G401 (cell line): ENCODE data around the gene HBS1L. TPM values are rescaled to one million over a fixed set of nuclear protein-coding genes. Genes with fewer than 3 reads are reported as not detected.

Experiments
- DNase-seq: peaks from one replicate; pipeline ENCODE4 v3.0.0-alpha.2; 2015; ENCODE audit warnings: low spot score
- in situ Hi-C: cut with HindIII; loops from 2 replicates; pipeline ENCODE4 v1.10.0; 2016; ENCODE audit warnings: low sequenced_read_pairs, mixed read lengths
- total RNA-seq: library from RNA; depleted of rRNA; stranded (reverse); fragments of >200 nt; shearing (Covaris generic); gene quantifications from 2 replicates; pipeline ENCODE4 v1.2.3, GENCODE V29; 2014

The HBS1L gene
- total RNA-seq, 1 experiment from 2014 or later = 137 TPM

- in situ Hi-C loops = no loop called here
- DNase-seq = no peak
Measured at GRCh38 chr6:135008941-135009290, 45.7 kb downstream of the HBS1L start.

DNA sequence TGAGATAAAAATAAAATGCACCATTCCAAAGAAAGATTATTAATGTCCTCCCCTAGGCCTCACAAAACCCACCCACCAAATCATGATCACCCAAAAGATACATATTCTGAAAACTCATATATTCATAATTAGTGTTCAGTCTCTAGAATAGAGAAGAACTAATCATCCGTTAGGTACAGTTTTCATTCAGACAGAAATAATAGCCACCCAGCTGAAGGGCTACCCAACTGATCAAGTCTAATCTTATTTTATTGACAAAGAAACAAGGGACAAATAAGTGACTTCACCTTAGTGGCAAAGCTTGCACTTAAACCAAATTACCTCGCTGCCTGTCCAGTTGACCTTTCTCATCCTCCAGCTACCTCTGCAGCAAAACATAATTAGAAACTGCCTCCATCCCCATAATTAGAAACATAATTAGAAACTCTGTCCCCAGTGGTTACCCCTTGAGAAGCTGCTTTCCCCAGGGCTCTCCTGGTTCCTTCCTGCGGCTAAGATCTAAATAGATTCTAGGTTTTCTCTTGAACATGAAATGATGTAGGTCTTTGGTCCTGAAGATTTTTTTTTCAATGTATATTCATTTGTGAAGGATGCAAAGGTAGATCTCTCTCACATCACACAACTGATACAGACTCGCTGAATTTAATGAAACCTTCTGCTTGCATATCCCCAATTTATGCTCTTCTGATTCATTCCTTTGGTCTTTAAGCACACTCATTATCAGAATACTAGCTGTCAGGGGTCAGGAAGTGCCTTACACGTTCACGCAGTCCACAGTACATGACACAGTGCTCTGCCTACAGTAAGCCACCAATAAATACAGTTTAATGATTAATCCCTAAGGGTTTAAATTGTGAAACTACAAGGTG, 46.3 kb downstream of the HBS1L start:
- no peak for DNase-seq
- in situ Hi-C loops = no loop called here

GRCh38 chr6:135006386-135006914, 48.2 kb downstream of the HBS1L start:
- DNase-seq = no peak
- in situ Hi-C loops = no loop called here

GRCh38 chr6:135004399-135004798, 50.2 kb downstream of the HBS1L start:
- in situ Hi-C loops = no loop called here
- DNase-seq = no peak

GRCh38 chr6:135002974-135003703, 51.5 kb downstream of the HBS1L start:
- in situ Hi-C loops = no loop called here
- DNase-seq = no peak

GRCh38 chr6:135002229-135002844, 52.3 kb downstream of the HBS1L start:
- in situ Hi-C loops = no loop called here
- DNase-seq = peak; percentile 15

DNA sequence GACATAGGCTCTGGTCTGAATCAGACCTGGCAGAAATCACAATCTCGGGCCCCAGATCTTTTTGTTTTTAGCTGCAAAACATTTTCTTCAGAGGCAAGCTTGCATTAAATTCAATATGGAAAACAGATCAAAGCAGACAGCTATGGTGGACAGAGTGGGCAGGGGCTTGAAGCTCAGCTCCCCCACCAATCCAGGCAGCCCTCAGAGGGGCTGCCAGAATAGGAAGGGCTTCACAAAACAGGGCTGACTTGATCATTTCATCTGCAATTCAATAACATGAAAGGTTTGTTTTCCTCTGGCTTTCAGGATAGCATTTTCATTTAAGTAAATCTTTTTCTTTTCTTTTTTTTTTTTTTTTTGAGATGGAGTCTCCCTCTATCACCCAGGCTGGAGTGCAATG, 55.5 kb downstream of the HBS1L start:
- in situ Hi-C loops = no loop called here
- DNase-seq = no peak

GRCh38 chr6:134997133-134997995, 57.3 kb downstream of the HBS1L start:
- in situ Hi-C loops = no loop called here
- no peak for DNase-seq

DNA sequence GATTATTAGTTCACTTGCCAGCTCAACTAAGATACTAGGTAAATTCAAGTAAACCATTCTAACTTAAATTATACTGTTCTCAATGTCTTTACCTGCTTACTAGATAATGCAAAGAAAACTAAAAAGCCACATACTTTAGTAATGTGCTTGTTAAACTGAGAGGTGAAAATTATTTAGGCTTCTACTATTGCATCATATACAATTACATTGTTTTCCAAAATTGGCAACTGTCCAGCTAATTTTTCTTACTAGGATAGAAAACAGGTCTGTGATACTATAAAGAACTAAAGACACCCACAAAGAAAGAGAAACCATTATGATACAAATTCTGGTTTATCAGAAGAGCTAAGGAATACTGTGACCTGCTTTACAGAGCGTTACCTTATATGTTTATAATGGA, 59.1 kb downstream of the HBS1L start:
- no peak for DNase-seq
- in situ Hi-C loops = no loop called here

- in situ Hi-C loops = no loop called here
Measured at GRCh38 chr6:134994431-134994830, 60.2 kb downstream of the HBS1L start.

DNA sequence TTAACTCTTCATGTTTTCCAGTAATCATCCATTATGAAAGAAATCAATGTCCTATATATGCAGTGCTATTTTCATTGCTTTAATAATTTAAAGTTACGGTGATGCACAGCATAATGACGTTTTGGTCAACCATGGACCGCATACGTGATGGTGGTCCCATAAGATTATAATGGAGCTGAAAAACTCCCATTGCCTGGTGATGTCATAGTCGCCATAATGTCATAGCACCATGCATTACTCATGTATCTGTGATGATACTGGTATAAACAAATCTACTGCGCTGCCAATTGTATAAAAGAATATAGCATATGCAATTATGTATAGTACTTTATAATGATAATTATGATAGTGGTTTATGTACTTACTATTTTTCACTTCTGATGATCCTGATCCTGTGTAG, 62.5 kb downstream of the HBS1L start:
- in situ Hi-C loops = no loop called here
- DNase-seq = no peak

More at GRCh38 chr6:134994431-134994830, 60.2 kb downstream of the HBS1L start:
- no peak for DNase-seq

- no peak for DNase-seq
- in situ Hi-C loops = no loop called here
Measured at GRCh38 chr6:134990262-134990661, 64.4 kb downstream of the HBS1L start.

- in situ Hi-C loops = no loop called here
- no peak for DNase-seq
Measured at GRCh38 chr6:134984821-134985220, 69.8 kb downstream of the HBS1L start.

DNA sequence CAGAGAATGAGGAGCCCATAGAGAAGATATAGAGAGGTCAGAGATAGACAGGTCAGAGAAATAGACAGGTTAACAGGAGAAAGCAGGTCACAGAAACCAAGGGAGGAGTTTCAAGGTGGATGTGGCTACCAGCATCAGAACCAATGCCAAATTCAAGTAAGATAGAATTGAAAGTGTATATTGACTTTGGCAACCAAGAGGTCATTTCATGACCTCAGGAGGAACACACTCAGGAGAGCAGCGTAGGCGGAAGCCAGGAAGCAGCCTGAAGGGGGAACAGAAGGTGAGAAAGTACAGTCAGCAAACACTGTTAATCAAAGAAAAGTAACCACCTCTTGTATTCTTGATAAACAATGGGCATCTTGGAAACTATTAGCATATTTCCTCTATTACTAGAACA, 70.8 kb downstream of the HBS1L start:
- no peak for DNase-seq
- in situ Hi-C loops = no loop called here

DNA sequence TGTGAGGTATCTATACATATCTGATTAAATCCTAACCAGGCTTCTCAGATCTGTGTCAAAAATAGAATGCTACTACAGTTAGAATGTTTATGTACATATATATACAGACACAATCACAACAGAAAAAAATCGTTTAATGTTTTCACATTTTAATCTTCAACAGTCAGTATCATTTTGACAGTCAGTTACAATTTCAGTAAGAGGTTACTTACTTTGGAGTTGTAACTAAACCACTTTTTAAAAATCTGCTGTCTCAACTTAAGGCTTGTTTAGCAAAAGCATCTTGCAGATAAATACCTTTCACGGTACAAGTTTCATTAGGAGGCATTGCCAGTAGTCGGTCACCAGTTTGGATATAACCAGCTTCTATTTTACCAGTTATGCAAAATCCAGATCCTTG, 72.5 kb downstream of the HBS1L start:
- in situ Hi-C loops = no loop called here

DNA sequence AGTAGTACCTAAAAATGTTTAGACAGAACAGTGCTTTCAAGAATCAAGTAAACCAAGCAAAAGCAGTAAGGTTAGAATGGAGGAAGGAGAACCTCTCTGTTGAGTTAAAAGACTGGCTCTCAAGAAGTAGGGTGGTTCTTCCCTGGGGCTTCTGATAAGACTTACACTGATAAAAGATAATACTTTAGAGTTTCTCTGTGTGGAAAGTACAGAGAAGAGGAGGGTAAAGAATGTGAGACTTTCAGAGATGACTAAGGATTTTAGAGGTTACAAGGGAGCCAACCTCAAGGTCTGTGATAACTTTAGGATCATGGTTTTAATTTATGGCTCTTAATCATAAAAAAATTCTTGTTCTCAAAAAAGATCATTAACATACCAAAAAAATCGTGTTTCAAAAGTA, 73.8 kb downstream of the HBS1L start:
- DNase-seq = no peak
- in situ Hi-C loops = no loop called here

More for the DNA sequence above, 72.5 kb downstream of the HBS1L start:
- DNase-seq = no peak

DNA sequence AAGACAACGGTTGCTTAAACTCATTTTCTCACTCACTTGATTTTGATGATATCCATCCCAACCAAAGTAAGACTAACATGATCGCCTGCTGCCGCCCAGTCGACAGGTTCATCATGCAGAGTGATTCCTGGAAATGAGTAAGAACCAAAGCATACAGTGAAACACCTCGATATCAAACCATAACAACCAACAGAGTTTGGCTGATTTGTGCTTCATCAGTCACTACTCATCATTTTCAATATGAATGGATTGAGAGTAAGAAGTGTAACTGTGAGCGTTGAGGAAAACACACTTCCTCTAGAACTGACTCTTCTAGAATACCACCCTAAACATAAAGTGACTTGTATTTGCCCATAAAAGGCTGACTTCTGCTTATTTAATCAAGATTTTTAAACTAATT, 75.5 kb downstream of the HBS1L start:
- no peak for DNase-seq
- in situ Hi-C loops = no loop called here

DNA sequence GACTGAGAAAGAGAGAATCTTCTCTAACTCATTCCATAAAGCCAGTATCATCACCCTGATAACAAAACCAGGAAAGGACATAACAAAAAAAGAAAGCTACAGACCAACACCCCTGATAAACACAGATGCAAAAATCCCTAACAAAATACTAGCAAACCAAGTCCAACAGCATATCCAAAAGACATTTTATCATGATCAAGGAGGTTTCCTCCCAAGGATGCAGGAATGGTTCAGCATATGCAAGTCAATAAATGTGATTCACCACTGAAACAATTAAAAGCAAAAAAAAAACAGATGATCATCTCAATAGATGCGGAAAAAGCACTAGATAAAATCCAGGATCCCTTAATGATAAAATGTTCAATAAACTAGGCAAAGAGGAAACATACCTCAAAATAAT, 80.3 kb downstream of the HBS1L start:
- in situ Hi-C loops = no loop called here
- DNase-seq = no peak

- DNase-seq = no peak
- in situ Hi-C loops = no loop called here
Measured at GRCh38 chr6:134967711-134968110, 86.9 kb downstream of the HBS1L start.
